Measurements from ENCODE around the gene OGFOD3.
"Not testable (repeated sequence)": the region's sequence is repeated elsewhere in the genome, so short reads cannot be mapped to it uniquely, and the experiment has no call there.

Gene OGFOD3

DNA sequence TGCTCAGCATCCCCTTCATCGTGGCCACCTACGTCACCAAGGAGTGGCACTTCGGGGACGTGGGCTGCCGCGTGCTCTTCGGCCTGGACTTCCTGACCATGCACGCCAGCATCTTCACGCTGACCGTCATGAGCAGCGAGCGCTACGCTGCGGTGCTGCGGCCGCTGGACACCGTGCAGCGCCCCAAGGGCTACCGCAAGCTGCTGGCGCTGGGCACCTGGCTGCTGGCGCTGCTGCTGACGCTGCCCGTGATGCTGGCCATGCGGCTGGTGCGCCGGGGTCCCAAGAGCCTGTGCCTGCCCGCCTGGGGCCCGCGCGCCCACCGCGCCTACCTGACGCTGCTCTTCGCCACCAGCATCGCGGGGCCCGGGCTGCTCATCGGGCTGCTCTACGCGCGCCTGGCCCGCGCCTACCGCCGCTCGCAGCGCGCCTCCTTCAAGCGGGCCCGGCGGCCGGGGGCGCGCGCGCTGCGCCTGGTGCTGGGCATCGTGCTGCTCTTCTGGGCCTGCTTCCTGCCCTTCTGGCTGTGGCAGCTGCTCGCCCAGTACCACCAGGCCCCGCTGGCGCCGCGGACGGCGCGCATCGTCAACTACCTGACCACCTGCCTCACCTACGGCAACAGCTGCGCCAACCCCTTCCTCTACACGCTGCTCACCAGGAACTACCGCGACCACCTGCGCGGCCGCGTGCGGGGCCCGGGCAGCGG, 43.6 kb downstream of the OGFOD3 start:
- no peak for FAIRE-seq

DNA sequence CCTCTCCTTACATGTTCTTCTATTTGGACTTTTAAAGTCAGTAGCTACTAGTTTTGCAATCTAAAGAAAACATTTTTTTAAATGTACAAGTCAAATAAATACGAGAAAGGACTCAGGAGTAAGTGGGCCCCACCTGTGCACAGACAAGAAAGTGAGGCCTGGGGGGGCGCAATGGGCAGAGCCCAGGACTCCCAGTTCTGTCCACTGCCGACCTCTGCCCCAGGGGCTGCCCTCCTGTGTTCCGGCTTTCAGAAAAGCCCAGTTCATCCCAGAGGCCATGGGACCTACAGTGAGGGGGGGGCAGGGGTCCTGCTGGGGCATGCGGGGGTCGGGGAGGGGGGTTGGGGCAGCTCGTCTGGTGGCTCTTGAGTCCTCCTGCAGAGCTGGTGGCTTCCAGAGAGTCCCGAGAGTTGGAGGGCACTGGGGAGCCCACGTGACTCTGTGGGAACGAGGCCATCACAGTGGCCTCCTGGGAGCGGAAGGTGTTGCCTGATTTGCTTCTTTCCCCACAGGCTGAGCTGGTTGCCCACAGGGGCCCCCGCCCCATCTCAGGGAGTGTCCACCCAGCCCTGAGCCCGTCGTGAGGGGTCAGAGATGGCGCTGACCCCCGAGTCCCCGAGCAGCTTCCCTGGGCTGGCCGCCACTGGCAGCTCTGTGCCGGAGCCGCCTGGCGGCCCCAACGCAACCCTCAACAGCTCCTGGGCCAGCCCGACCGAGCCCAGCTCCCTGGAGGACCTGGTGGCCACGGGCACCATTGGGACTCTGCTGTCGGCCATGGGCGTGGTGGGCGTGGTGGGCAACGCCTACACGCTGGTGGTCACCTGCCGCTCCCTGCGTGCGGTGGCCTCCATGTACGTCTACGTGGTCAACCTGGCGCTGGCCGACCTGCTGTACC, 44.4 kb downstream of the OGFOD3 start:
- no peak for FAIRE-seq
- no peak for DNase-seq (ENCODE audit: insufficient read length, low spot score)
- TF ChIP-seq CTCF (IDR thresholded peaks at IDR 0.05; ENCODE audit: insufficient read depth, missing control alignments), result no peak

More for the DNA sequence above, 43.6 kb downstream of the OGFOD3 start:
- TF ChIP-seq CTCF (IDR thresholded peaks at IDR 0.05; ENCODE audit: insufficient read depth, missing control alignments), result no peak
- no peak for DNase-seq (ENCODE audit: insufficient read length, low spot score)

GRCh38 chr17:82373072-82373452, 45.3 kb downstream of the OGFOD3 start:
- not testable (repeated sequence) for DNase-seq (ENCODE audit: insufficient read length, low spot score); FAIRE-seq

GRCh38 chr17:82372249-82373071, 45.9 kb downstream of the OGFOD3 start:
- no peak for TF ChIP-seq CTCF (IDR thresholded peaks at IDR 0.05; ENCODE audit: insufficient read depth, missing control alignments)
- FAIRE-seq (no peak), DNase-seq (ENCODE audit: insufficient read length, low spot score) (no peak)

DNA sequence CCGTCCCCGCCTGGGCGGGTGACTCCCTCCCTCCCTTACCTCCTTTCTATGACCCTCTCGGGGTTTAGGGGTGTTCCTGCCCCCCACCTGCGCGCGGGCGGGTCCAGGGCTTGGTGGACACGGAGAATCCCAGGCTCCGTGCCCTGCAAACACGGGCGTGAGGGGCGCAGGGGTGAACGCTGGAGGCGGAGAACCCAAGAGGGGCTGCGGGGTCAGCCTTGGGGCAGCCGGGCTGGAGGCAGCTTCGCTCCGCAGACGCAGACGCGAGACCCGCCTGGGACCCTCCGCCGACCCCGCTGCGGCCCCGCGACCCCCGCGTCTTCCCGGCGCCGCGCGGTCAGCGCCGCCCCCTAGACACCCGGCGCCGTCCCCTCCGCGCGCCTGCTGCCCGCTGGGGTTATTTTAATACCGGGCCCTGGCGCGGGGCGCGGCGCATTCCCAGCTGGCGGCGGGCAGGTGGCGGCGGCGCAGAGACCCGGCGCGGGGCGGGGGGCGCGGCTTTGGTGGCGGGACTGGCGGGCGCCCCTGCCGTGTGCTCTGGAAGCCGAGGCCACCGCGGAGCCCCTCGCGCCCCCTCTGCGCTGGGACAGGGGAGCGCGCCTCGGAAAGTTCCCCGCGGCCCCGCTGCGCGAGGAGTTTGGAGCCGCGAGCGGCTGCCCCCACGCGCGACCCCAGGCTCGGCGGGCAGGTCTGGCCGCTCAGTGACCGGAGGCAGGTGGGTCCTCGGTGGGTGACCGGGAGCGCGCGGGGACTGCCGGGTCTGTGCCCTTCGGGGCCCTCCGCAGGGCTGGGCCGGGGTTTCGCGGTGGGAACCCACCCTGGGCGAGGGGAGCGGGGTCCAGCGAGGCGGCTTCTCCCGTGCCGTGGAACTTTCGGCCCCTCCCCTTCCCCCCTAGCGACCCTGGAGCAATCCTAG, 46.8 kb downstream of the OGFOD3 start, which contains the start of gene UTS2R:
Gene UTS2R (plus strand): TSS at position 433 of the 916 bp plus-strand sequence. CDS start 2,560 bp downstream, outside the sequence.
- no peak for TF ChIP-seq CTCF (IDR thresholded peaks at IDR 0.05; ENCODE audit: insufficient read depth, missing control alignments)

GRCh38 chr17:82370471-82371332, 47.7 kb downstream of the OGFOD3 start:
- no peak for TF ChIP-seq CTCF (IDR thresholded peaks at IDR 0.05; ENCODE audit: insufficient read depth, missing control alignments)
- no peak for FAIRE-seq
- DNase-seq (ENCODE audit: insufficient read length, low spot score), result no peak

More for the DNA sequence above, 46.8 kb downstream of the OGFOD3 start, which contains the start of gene UTS2R:
- DNase-seq (ENCODE audit: insufficient read length, low spot score) (no peak), FAIRE-seq (no peak)

Data from D721Med (cell line).